H9 (cell line): ENCODE data around the gene TRMU. TPM values are rescaled to one million over a fixed set of nuclear protein-coding genes. Genes with fewer than 3 reads are reported as not detected.

Experiments used
- DNase-seq: peaks from one replicate; pipeline ENCODE4 v3.0.0-alpha.2; 2017
- H2AFZ ChIP-seq: one replicate; pipeline ENCODE4 v1.6.1; 2013; ENCODE audit warnings: mild to moderate bottlenecking, low read length, control low read depth, moderate library complexity
- H2AK5ac ChIP-seq: 2 replicates; pipeline ENCODE4 v1.6.1; 2013; ENCODE audit warnings: low read length, control low read depth, mixed read lengths; ENCODE audit not compliant: insufficient read length
- H2BK120ac ChIP-seq: one replicate; pipeline ENCODE4 v1.6.1; 2013; ENCODE audit warnings: low read depth, mild to moderate bottlenecking, low read length, control low read depth, inconsistent platforms; ENCODE audit not compliant: poor library complexity, severe bottlenecking
- H2BK12ac ChIP-seq: 2 replicates; pipeline ENCODE4 v1.6.1; 2013; ENCODE audit warnings: low read length, control low read depth, mixed read lengths, low read depth; ENCODE audit not compliant: insufficient read length
- H2BK15ac ChIP-seq: 2 replicates; pipeline ENCODE4 v1.6.1; 2013; ENCODE audit warnings: low read depth, low read length, control low read depth
- H2BK20ac ChIP-seq: one replicate; pipeline ENCODE4 v1.6.1; 2013; ENCODE audit warnings: low read depth, mild to moderate bottlenecking, low read length, control low read depth, inconsistent platforms; ENCODE audit not compliant: poor library complexity, severe bottlenecking
- H2BK5ac ChIP-seq: 2 replicates; pipeline ENCODE4 v1.6.1; 2013; ENCODE audit warnings: low read length, control low read depth, mixed read lengths; ENCODE audit not compliant: insufficient read length
- H3K14ac ChIP-seq: 2 replicates; pipeline ENCODE4 v1.6.1; 2013; ENCODE audit warnings: low read length, control low read depth; ENCODE audit not compliant: insufficient read depth
- H3K18ac ChIP-seq: 2 replicates; pipeline ENCODE4 v1.6.1; 2013; ENCODE audit warnings: low read depth, mild to moderate bottlenecking, mixed read lengths, low read length, control low read depth; ENCODE audit not compliant: insufficient read length
- H3K23ac ChIP-seq: 2 replicates; pipeline ENCODE4 v1.6.1; 2013; ENCODE audit warnings: low read length, control low read depth, mixed read lengths, low read depth; ENCODE audit not compliant: insufficient read length
- H3K23me2 ChIP-seq: 2 replicates; pipeline ENCODE4 v1.6.1; 2013; ENCODE audit warnings: low read depth, mild to moderate bottlenecking, mixed read lengths, low read length, control low read depth; ENCODE audit not compliant: insufficient read length, poor library complexity, severe bottlenecking
- H3K27ac ChIP-seq: 2 replicates; pipeline ENCODE4 v1.5.1; 2013; ENCODE audit warnings: low read length, control low read depth, mixed read lengths, low read depth; ENCODE audit not compliant: insufficient read length
- H3K27me3 ChIP-seq: 2 replicates; pipeline ENCODE4 v1.6.1; 2013; ENCODE audit warnings: low read length, control low read depth, inconsistent platforms; ENCODE audit not compliant: insufficient read depth
- H3K4ac ChIP-seq: 2 replicates; pipeline ENCODE4 v1.6.1; 2013; ENCODE audit warnings: low read depth, mild to moderate bottlenecking, control low read depth, inconsistent platforms, low read length, moderate library complexity
- H3K4me1 ChIP-seq: 2 replicates; pipeline ENCODE4 v1.6.1; 2013; ENCODE audit warnings: low read length, control low read depth, inconsistent platforms; ENCODE audit not compliant: insufficient read depth
- H3K4me2 ChIP-seq: 2 replicates; pipeline ENCODE4 v1.6.1; 2013; ENCODE audit warnings: low read length, control low read depth, mixed read lengths; ENCODE audit not compliant: insufficient read length, insufficient read depth
- H3K56ac ChIP-seq: 2 replicates; pipeline ENCODE4 v1.6.1; 2013; ENCODE audit warnings: low read depth, mild to moderate bottlenecking, mixed read lengths, low read length, control low read depth; ENCODE audit not compliant: insufficient read length
- H3K79me1 ChIP-seq: 2 replicates; pipeline ENCODE4 v1.6.1; 2013; ENCODE audit warnings: low read depth, mild to moderate bottlenecking, moderate library complexity, low read length, control low read depth, inconsistent platforms; ENCODE audit not compliant: insufficient read depth, poor library complexity, severe bottlenecking
- H3K79me2 ChIP-seq: 2 replicates; pipeline ENCODE4 v1.6.1; 2013; ENCODE audit warnings: low read length, control low read depth, inconsistent platforms; ENCODE audit not compliant: insufficient read depth
- H3K9ac ChIP-seq: 2 replicates; pipeline ENCODE4 v1.6.1; 2013; ENCODE audit warnings: low read length, control low read depth, mixed read lengths; ENCODE audit not compliant: insufficient read length; ENCODE audit errors: extremely low read depth
- H3K9me3 ChIP-seq: one replicate; pipeline ENCODE4 v1.6.1; 2013; ENCODE audit warnings: low read depth, low read length, inconsistent platforms; ENCODE audit not compliant: control insufficient read depth
- H3T11ph ChIP-seq: one replicate; pipeline ENCODE4 v1.6.1; 2013; ENCODE audit warnings: mild to moderate bottlenecking, low read length, control low read depth, inconsistent platforms
- H4K20me1 ChIP-seq: one replicate; pipeline ENCODE4 v1.6.1; 2013; ENCODE audit not compliant: control insufficient read depth, insufficient read length, insufficient read depth
- H4K5ac ChIP-seq: 2 replicates; pipeline ENCODE4 v1.6.1; 2013; ENCODE audit warnings: low read depth, mild to moderate bottlenecking, mixed read lengths, low read length, control low read depth; ENCODE audit not compliant: insufficient read length
- H4K8ac ChIP-seq: replicated peaks from 2 replicates; pipeline ENCODE4 v1.6.1; 2013; ENCODE audit warnings: low read length, control low read depth, mixed read lengths, low read depth; ENCODE audit not compliant: insufficient read length
- H4K91ac ChIP-seq: 2 replicates; pipeline ENCODE4 v1.6.1; 2013; ENCODE audit warnings: low read depth, mild to moderate bottlenecking, moderate library complexity, mixed read lengths, low read length, control low read depth; ENCODE audit not compliant: insufficient read length
- H3K27ac Mint-ChIP-seq, 3 experiments: 2 replicates in 2 of 3; 3 replicates in 1 of 3; pipeline ENCODE4 v1.8.0; 2020 to 2021; ENCODE audit warnings: mixed read lengths in 3 of 3, mild to moderate bottlenecking in 1 of 3, moderate library complexity in 1 of 3
- H3K27me3 Mint-ChIP-seq: 2 replicates; pipeline ENCODE4 v1.8.0; 2021; ENCODE audit warnings: low read depth, mild to moderate bottlenecking, moderate library complexity, mixed read lengths
- H3K36me3 Mint-ChIP-seq, 3 experiments: 2 replicates in 2 of 3; 3 replicates in 1 of 3; pipeline ENCODE4 v1.8.0; 2020 to 2021; ENCODE audit warnings: low read depth in 3 of 3, mixed read lengths in 3 of 3; ENCODE audit not compliant: insufficient read depth in 1 of 3
- H3K4me1 Mint-ChIP-seq, 2 experiments: 2 replicates each; pipeline ENCODE4 v1.8.0; 2020; ENCODE audit warnings: mixed read lengths in 2 of 2
- H3K4me3 Mint-ChIP-seq, 2 experiments: 2 replicates in 1 of 2; 3 replicates in 1 of 2; pipeline ENCODE4 v1.8.0; 2020 to 2021; ENCODE audit warnings: mild to moderate bottlenecking in 2 of 2, mixed read lengths in 2 of 2, moderate library complexity in 1 of 2
- H3K9me3 Mint-ChIP-seq, 2 experiments: 2 replicates in 1 of 2; 3 replicates in 1 of 2; pipeline ENCODE4 v1.8.0; 2020; ENCODE audit warnings: mild to moderate bottlenecking in 2 of 2, mixed read lengths in 2 of 2, moderate library complexity in 1 of 2
- CTCF ChIP-seq: fragments of 200-600 bp; sonication (generic); conservative IDR thresholded peaks from 3 replicates; pipeline ENCODE4 v1.8.0; 2021; ENCODE audit warnings: antibody characterized with exemption, mild to moderate bottlenecking
- WGBS: extraction: QIAGEN DNeasy Blood & Tissue Kit; methylation state at CpG from one replicate; pipeline ENCODE4 v1.1.7; 2013; ENCODE audit warnings: missing lambda C conversion rate, low lambda C conversion rate, mixed read lengths; ENCODE audit not compliant: insufficient read length; ENCODE audit errors: extremely low coverage; 5-methylcytosine and 5-hydroxymethylcytosine counted together
- total RNA-seq: library from RNA; stranded (reverse); gene quantifications from 2 replicates; pipeline ENCODE4 v1.2.1, GENCODE V29; 2021

The TRMU gene
- total RNA-seq, 1 experiment from 2014 or later = 86.3 TPM

GRCh38 chr22:46362203-46362933 is 26.9 kb downstream of the TRMU start:
- Mint-ChIP-seq H3K4me3 (no peak overlapping the region), H3K27ac (no peak overlapping the region; a peak in 1 of 7 replicates), H3K4me1 (no peaks in the 10 kb centered on the region; a peak in 1 of 4 replicates)

More at GRCh38 chr22:46362203-46362933, 26.9 kb downstream of the TRMU start:
- Mint-ChIP-seq H3K27me3 (no peaks in the 10 kb centered on the region; the same call in 1 of the 2 replicates), H3K9me3 (peaks cover 2 to 8% of the 10 kb centered on the region in 2 experiments; a peak in 2 of 5 replicates), H3K36me3 (peaks cover 11 to 44% (median 43%) of the 10 kb centered on the region in 3 experiments; a peak in 6 of 7 replicates)
- no peak overlapping the region for H3K18ac ChIP-seq
- H3K27me3 ChIP-seq = no peaks in the 10 kb centered on the region
- H2BK12ac ChIP-seq = no peak overlapping the region
- no peak overlapping the region for H2BK5ac ChIP-seq
- no peak overlapping the region for H3K9ac ChIP-seq
- H3K56ac ChIP-seq = no peak overlapping the region
- H3T11ph ChIP-seq = no peak overlapping the region
- H2BK15ac ChIP-seq = no peak overlapping the region
- H2BK20ac ChIP-seq = no peak overlapping the region
- H3K79me2 ChIP-seq = no peaks in the 10 kb centered on the region
- no peak overlapping the region for H4K8ac ChIP-seq
- no peak overlapping the region for H3K4ac ChIP-seq
- TF ChIP-seq CTCF = no peak
- H4K5ac ChIP-seq = no peak overlapping the region
- H2AFZ ChIP-seq = no peak overlapping the region
- H4K20me1 ChIP-seq = no peaks in the 10 kb centered on the region
- H2AK5ac ChIP-seq = no peak overlapping the region
- H3K23ac ChIP-seq = no peak overlapping the region
- H2BK120ac ChIP-seq = no peak overlapping the region
- H3K79me1 ChIP-seq = no peaks in the 10 kb centered on the region
- H3K27ac ChIP-seq = no peak overlapping the region
- no peak overlapping the region for H4K91ac ChIP-seq
- H3K14ac ChIP-seq = no peak overlapping the region
- WGBS = no CpG with 5 or more reads among the region's 25 CpGs
- no peak for DNase-seq
- H3K23me2 ChIP-seq = no peaks in the 10 kb centered on the region
- H3K9me3 ChIP-seq = no peaks in the 10 kb centered on the region
- H3K4me2 ChIP-seq = no peak overlapping the region
- H3K4me1 ChIP-seq = no peaks in the 10 kb centered on the region; the same call in 1 of the 2 replicates
